CD14-positive monocyte (primary cell): Measurements from ENCODE around the gene KIRREL1. TPM values are rescaled to one million over a fixed set of nuclear protein-coding genes. Genes with fewer than 3 reads are reported as not detected.

Experiments used
- DNase-seq, 3 donors: peaks; one replicate each; pipeline ENCODE4 v3.0.0-alpha.2; 2011 to 2022
- H2AFZ ChIP-seq: 2 replicates; pipeline ENCODE4 v1.6.0; 2012; ENCODE audit warnings: mild to moderate bottlenecking, low read depth, low read length, inconsistent platforms; ENCODE audit not compliant: insufficient read depth, poor library complexity, severe bottlenecking
- H3K27ac ChIP-seq, 2 donors: 1 replicate in 1 of 2; 2 replicates in 1 of 2; pipeline ENCODE4 v1.5.1; 2012 to 2013; ENCODE audit warnings: low read length in 2 of 2, control low read depth in 1 of 2, inconsistent platforms in 1 of 2, low read depth in 1 of 2, mild to moderate bottlenecking in 1 of 2
- H3K27me3 ChIP-seq, 2 donors: one replicate each; pipeline versions ENCODE4 v1.6.0 to v1.6.1; 2011 to 2013; ENCODE audit warnings: low read length in 2 of 2; ENCODE audit not compliant: control insufficient read depth in 2 of 2, insufficient read depth in 2 of 2
- H3K36me3 ChIP-seq, 2 donors: replicated peaks in 1 of 2; 1 replicate in 1 of 2; 2 replicates in 1 of 2; pipeline versions ENCODE4 v1.5.1 to v1.6.1; 2012 to 2013; ENCODE audit warnings: low read length in 2 of 2, control low read depth in 1 of 2, inconsistent platforms in 1 of 2, mild to moderate bottlenecking in 1 of 2; ENCODE audit not compliant: insufficient read depth in 2 of 2, control insufficient read depth in 1 of 2
- H3K4me1 ChIP-seq, 2 donors: 1 replicate in 1 of 2; 2 replicates in 1 of 2; pipeline versions ENCODE4 v1.5.1 to v1.6.1; 2012 to 2013; ENCODE audit warnings: low read length in 2 of 2, control low read depth in 1 of 2, inconsistent platforms in 1 of 2, mild to moderate bottlenecking in 1 of 2, moderate library complexity in 1 of 2; ENCODE audit not compliant: insufficient read depth in 2 of 2, control insufficient read depth in 1 of 2
- H3K4me2 ChIP-seq: replicated peaks from 2 replicates; pipeline ENCODE3; 2012; ENCODE audit warnings: low read length, moderate library complexity, mild to moderate bottlenecking; ENCODE audit not compliant: poor library complexity, severe bottlenecking; ENCODE audit errors: extremely low read depth
- H3K4me3 ChIP-seq, 3 experiments: fragments of 200-600 bp in 1 of 3; sonication (generic) in 1 of 3; replicated peaks in 1 of 3; 1 replicate in 2 of 3; 2 replicates in 1 of 3; pipeline ENCODE4 v1.5.1; 2011 to 2013; ENCODE audit warnings: low read length in 3 of 3, mild to moderate bottlenecking in 3 of 3, control low read depth in 2 of 3, low read depth in 2 of 3, inconsistent platforms in 1 of 3, moderate library complexity in 1 of 3
- H3K79me2 ChIP-seq: 2 replicates; pipeline ENCODE4 v1.6.0; 2012; ENCODE audit warnings: mild to moderate bottlenecking, control low read depth, inconsistent platforms, low read length, moderate library complexity; ENCODE audit not compliant: insufficient read depth
- H3K9ac ChIP-seq: 2 replicates; pipeline ENCODE4 v1.6.0; 2017; ENCODE audit warnings: low read length, mild to moderate bottlenecking; ENCODE audit not compliant: insufficient read depth, poor library complexity, severe bottlenecking
- H3K9me3 ChIP-seq, 2 donors: replicated peaks in 1 of 2; 1 replicate in 1 of 2; 2 replicates in 1 of 2; pipeline versions ENCODE4 v1.5.1 to v1.6.1; 2012 to 2013; ENCODE audit warnings: low read length in 2 of 2, control low read depth in 1 of 2; ENCODE audit not compliant: control insufficient read depth in 1 of 2, insufficient read depth in 1 of 2
- H4K20me1 ChIP-seq: 2 replicates; pipeline ENCODE4 v1.6.0; 2012; ENCODE audit warnings: mild to moderate bottlenecking, low read length, control low read depth, moderate library complexity; ENCODE audit not compliant: insufficient read depth
- H3K27ac Mint-ChIP-seq, 7 donors: one replicate each; pipeline ENCODE4 v1.8.0; 2020; ENCODE audit warnings: mild to moderate bottlenecking in 7 of 7, mixed read lengths in 7 of 7, moderate library complexity in 6 of 7, inconsistent platforms in 2 of 7
- H3K27me3 Mint-ChIP-seq, 3 donors: one replicate each; pipeline ENCODE4 v1.8.0; 2021 to 2022; ENCODE audit warnings: low read depth in 3 of 3, mild to moderate bottlenecking in 3 of 3, mixed read lengths in 3 of 3, moderate library complexity in 3 of 3, inconsistent platforms in 1 of 3
- H3K36me3 Mint-ChIP-seq, 2 donors: one replicate each; pipeline ENCODE4 v1.8.0; 2020; ENCODE audit warnings: mixed read lengths in 2 of 2, inconsistent platforms in 1 of 2, mild to moderate bottlenecking in 1 of 2
- H3K4me1 Mint-ChIP-seq: one replicate; pipeline ENCODE4 v1.8.0; 2020; ENCODE audit warnings: mild to moderate bottlenecking, mixed read lengths
- H3K4me3 Mint-ChIP-seq, 2 donors: one replicate each; pipeline ENCODE4 v1.8.0; 2020; ENCODE audit warnings: mild to moderate bottlenecking in 2 of 2, mixed read lengths in 2 of 2, moderate library complexity in 1 of 2
- H3K9me3 Mint-ChIP-seq, 7 donors: one replicate each; pipeline ENCODE4 v1.8.0; 2020 to 2022; ENCODE audit warnings: mixed read lengths in 7 of 7, mild to moderate bottlenecking in 6 of 7, moderate library complexity in 6 of 7, inconsistent platforms in 2 of 7
- WGBS: methylation state at CpG from one replicate; pipeline ENCODE4 v1.1.5; 2013; ENCODE audit warnings: missing lambda C conversion rate; ENCODE audit not compliant: insufficient coverage; 5-methylcytosine and 5-hydroxymethylcytosine counted together
- intact Hi-C, 2 donors: fragments of 100-400 bp; cut with micrococcal nuclease; formaldehyde crosslinking; loops; one replicate each; pipeline versions ENCODE4 v1.15.0 to v1.15.1; 2023
- polyA plus RNA-seq, 3 donors: library from polyadenylated mRNA; depleted of rRNA in 1 of 3; unstranded in 2 of 3; stranded (reverse) in 1 of 3; fragments of 300-500 nt in 2 of 3; fragments of >200 nt in 1 of 3; fragmentation: Illumina TruSeq in 2 of 3; gene quantifications; 1 replicate in 2 of 3; 2 replicates in 1 of 3; pipeline ENCODE4 v1.2.3, GENCODE V29; 2012 to 2021
- TF ChIP-seq, protein P1 (sequence below): fragments of 200-600 bp; IDR thresholded peaks from one replicate; pipeline ENCODE4 v1.8.0; 2022; ENCODE audit warnings: antibody characterized with exemption, mild to moderate bottlenecking

Gene KIRREL1
- polyA plus RNA-seq, 3 donors, result not detected

DNA sequence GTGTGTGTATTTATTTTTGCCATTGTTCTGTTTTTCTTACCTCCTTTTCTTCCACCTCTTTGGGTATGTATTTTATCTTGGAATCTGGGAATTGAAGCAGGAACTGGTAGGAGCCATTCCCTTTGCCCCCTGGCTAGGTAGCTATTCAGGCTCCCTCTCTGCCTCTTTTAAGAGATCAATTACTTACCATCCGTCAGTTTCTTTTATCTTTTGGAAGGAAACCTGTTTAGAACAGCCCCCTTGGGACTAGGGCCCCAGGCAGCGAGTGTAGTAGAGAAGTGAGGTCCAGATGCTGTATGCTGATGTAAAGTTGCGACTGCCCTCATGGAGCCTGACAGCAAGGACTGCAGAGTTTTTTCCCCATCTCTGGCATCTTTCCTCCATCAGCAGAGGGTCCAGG is 41.6 kb downstream of the KIRREL1 start:
- Mint-ChIP-seq H3K4me3 (no peak overlapping the region), H3K9me3 (no peaks in the 10 kb centered on the region), H3K27ac (no peak overlapping the region), H3K27me3 (peaks cover 1 to 11% (median 10%) of the 10 kb centered on the region in 3 donors), H3K4me1 (peaks cover 11% of the 10 kb centered on the region), H3K36me3 (no peaks in the 10 kb centered on the region)
- H2AFZ ChIP-seq, result no peak overlapping the region
- no peak overlapping the region for H3K4me3 ChIP-seq
- no peak overlapping the region for H3K9ac ChIP-seq
- H3K27ac ChIP-seq, result no peak overlapping the region
- peaks cover 4 to 7% of the 10 kb centered on the region in 2 donors for H3K4me1 ChIP-seq
- TF ChIP-seq, protein P1, sequence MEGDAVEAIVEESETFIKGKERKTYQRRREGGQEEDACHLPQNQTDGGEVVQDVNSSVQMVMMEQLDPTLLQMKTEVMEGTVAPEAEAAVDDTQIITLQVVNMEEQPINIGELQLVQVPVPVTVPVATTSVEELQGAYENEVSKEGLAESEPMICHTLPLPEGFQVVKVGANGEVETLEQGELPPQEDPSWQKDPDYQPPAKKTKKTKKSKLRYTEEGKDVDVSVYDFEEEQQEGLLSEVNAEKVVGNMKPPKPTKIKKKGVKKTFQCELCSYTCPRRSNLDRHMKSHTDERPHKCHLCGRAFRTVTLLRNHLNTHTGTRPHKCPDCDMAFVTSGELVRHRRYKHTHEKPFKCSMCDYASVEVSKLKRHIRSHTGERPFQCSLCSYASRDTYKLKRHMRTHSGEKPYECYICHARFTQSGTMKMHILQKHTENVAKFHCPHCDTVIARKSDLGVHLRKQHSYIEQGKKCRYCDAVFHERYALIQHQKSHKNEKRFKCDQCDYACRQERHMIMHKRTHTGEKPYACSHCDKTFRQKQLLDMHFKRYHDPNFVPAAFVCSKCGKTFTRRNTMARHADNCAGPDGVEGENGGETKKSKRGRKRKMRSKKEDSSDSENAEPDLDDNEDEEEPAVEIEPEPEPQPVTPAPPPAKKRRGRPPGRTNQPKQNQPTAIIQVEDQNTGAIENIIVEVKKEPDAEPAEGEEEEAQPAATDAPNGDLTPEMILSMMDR, result no peak
- H3K36me3 ChIP-seq, result no peaks in the 10 kb centered on the region
- H3K27me3 ChIP-seq, result no peaks in the 10 kb centered on the region
- no CpG with 5 or more reads among the region's 3 CpGs for WGBS
- H3K9me3 ChIP-seq, result no peaks in the 10 kb centered on the region
- H3K4me2 ChIP-seq, result no peak overlapping the region
- H4K20me1 ChIP-seq, result no peaks in the 10 kb centered on the region
- no peaks in the 10 kb centered on the region for H3K79me2 ChIP-seq
- no peak for DNase-seq
- intact Hi-C loops, result loop anchor here in 1 of 2 donors (5.0 kb wide), 1 partner anchor 68 kb away; no protein-coding TSS in a partner anchor

DNA sequence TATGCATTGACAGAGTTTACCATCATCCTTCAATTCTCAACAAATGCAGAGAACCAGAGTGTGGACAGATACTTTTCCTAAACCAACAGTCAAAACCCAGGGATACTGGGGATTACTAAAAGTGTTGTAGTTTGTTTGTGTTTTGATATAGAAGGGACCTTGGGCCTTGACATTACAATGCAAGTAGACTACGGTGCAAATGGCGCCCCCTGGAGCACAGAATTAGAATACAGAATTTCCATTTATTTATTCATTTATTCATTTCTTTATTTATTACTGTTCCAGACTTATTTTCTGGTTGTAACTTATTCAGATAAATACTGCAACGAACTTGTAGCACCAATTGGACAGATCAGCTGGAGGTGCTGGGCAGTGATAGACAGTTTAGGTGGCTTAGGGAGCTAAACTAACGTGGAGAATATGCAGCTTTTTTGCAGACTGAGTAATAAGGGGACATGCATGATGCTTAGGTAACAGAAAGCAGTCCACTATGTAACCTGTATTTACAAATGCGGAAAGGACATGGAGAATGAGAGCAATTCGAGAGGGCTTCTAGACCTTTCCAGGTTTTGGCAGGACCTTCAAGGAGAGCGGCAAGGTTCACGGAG is 42.6 kb downstream of the KIRREL1 start:
- TF ChIP-seq, protein P1, result peak; percentile 84
- H3K27ac ChIP-seq, result no peak overlapping the region
- H3K4me2 ChIP-seq, result no peak overlapping the region
- H3K4me3 ChIP-seq, result no peak overlapping the region
- WGBS, result 80% methylated on average over 5 of the region's 8 CpGs
- no peak overlapping the region for H3K9ac ChIP-seq
- H3K79me2 ChIP-seq, result no peaks in the 10 kb centered on the region
- H3K4me1 Mint-ChIP-seq, result peaks cover 11% of the 10 kb centered on the region
- H3K4me3 Mint-ChIP-seq, result no peak overlapping the region
- no peaks in the 10 kb centered on the region for H4K20me1 ChIP-seq
- no peaks in the 10 kb centered on the region for H3K27me3 ChIP-seq
- H3K4me1 ChIP-seq, result peaks cover 4 to 7% of the 10 kb centered on the region in 2 donors
- H3K27ac Mint-ChIP-seq, result no peak overlapping the region
- H3K9me3 Mint-ChIP-seq, result no peaks in the 10 kb centered on the region
- no peaks in the 10 kb centered on the region for H3K36me3 ChIP-seq
- peak; percentile 13 to 27 (median 26) for DNase-seq
- H3K36me3 Mint-ChIP-seq, result no peaks in the 10 kb centered on the region
- no peaks in the 10 kb centered on the region for H3K9me3 ChIP-seq
- intact Hi-C loops, result loop anchor here in 1 of 2 donors (5.0 kb wide), 1 partner anchor 69 kb away; no protein-coding TSS in a partner anchor
- H2AFZ ChIP-seq, result no peak overlapping the region
- H3K27me3 Mint-ChIP-seq, result peaks cover 1 to 11% (median 10%) of the 10 kb centered on the region in 3 donors
